Measurements from ENCODE around the gene C1orf116.

DNA sequence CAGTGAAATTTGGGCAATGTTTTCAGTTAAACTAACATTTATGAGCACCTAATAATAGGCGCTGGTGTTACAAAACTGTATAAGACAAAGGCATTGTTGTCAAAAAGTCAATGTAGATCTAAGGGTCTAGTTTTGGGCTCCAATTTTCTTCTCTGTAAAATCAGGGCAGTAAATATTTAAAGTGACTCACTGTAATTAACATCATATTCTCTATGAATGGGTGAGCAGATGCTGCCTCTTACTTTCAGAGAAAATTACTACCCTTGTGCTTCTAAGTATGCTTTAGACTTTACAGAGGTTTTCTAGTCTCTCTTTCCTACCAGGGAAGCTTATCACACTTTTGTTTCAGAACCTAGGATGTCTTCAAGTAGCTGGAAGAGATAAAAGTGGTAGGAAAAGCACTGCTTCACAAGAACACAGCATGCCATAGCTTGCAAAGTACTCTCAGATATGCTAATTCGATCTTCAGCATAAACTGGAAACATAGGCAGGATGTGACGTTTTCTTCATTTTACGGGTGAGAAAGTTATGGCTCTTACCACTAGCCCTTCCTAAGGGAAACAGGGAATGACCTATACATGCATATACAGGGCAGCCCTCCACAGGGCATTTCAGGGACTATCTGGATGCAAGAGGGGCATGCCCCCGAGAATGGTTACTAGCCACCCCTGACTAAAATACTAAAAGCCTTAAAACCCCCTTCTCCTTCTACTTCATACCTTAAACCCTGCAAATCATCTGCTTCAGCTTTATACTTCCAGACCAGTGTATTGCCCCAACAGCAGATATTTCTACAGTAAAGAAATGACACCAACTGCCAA is 2.6 kb downstream of the C1orf116 start:
- TF ChIP-seq CTCF (IDR thresholded peaks at IDR 0.05 in 8 of 11, conservative IDR thresholded peaks at IDR 0.05 in 3 of 11) (no peak), POLR2A (IDR thresholded peaks at IDR 0.05) (no peak), POLR2AphosphoS5 (IDR thresholded peaks at IDR 0.05) (no peak)

All from spleen (tissue), 7 donors.